ENCODE data around the gene XRN2.

GRCh38 chr20:21309678-21310467 lies 6.7 kb downstream of the XRN2 start:
- TF ChIP-seq CTCF (IDR thresholded peaks at IDR 0.05), result no peak
- no peak for TF ChIP-seq POLR2AphosphoS5 (IDR thresholded peaks at IDR 0.05; ENCODE audit: low read depth, low read length)
